Lower leg skin (tissue), 3 donors: ENCODE data around the gene ZFP62.
A peak's percentile ranks its signal among the peaks of the same experiment; 100 is the strongest.

Source experiments
- CTCF ChIP-seq, 3 donors: fragments of 450-650 bp; IDR thresholded peaks; one replicate each; pipeline ENCODE4 v1.5.1; 2016; ENCODE audit warnings: antibody characterized with exemption in 3 of 3, mild to moderate bottlenecking in 3 of 3, moderate library complexity in 2 of 3
- POLR2A ChIP-seq, 2 donors: fragments of 450-650 bp; IDR thresholded peaks; one replicate each; pipeline ENCODE4 v1.6.1; 2016 to 2017; ENCODE audit warnings: antibody characterized with exemption in 2 of 2, mild to moderate bottlenecking in 1 of 2, moderate library complexity in 1 of 2

GRCh38 chr5:180803181-180804128 lies 57.6 kb downstream of the ZFP62 start:
- TF ChIP-seq POLR2A (IDR thresholded peaks at IDR 0.05) (peak in 1 of 2 donors; percentile 59), CTCF (IDR thresholded peaks at IDR 0.05) (no peak)
